Subcutaneous adipose tissue (tissue), 4 donors: ENCODE results near the gene BTNL8. TPM values are rescaled to one million over a fixed set of nuclear protein-coding genes. Genes with fewer than 3 reads are reported as not detected.

Experiments
- small RNA-seq: library from RNA; depleted of rRNA; stranded (forward); fragments of <200 nt; gene quantifications from one replicate; pipeline ENCODE3, GENCODE V24; 2016
- total RNA-seq, 4 donors: library from RNA; depleted of rRNA; stranded (reverse); fragments of >200 nt; gene quantifications; one replicate each; pipeline ENCODE4 v1.1.0, GENCODE V29; 2016
- TF ChIP-seq, protein P1 (sequence below): fragments of 450-650 bp; IDR thresholded peaks from one replicate; pipeline ENCODE4 v1.5.1; 2016; ENCODE audit warnings: low read depth, mild to moderate bottlenecking, control low read depth, antibody characterized with exemption, moderate library complexity

The BTNL8 gene
- total RNA-seq, 4 donors from 2014 or later = 0.34 to 4.3 TPM; not detected in 2

- TF ChIP-seq, protein P1, sequence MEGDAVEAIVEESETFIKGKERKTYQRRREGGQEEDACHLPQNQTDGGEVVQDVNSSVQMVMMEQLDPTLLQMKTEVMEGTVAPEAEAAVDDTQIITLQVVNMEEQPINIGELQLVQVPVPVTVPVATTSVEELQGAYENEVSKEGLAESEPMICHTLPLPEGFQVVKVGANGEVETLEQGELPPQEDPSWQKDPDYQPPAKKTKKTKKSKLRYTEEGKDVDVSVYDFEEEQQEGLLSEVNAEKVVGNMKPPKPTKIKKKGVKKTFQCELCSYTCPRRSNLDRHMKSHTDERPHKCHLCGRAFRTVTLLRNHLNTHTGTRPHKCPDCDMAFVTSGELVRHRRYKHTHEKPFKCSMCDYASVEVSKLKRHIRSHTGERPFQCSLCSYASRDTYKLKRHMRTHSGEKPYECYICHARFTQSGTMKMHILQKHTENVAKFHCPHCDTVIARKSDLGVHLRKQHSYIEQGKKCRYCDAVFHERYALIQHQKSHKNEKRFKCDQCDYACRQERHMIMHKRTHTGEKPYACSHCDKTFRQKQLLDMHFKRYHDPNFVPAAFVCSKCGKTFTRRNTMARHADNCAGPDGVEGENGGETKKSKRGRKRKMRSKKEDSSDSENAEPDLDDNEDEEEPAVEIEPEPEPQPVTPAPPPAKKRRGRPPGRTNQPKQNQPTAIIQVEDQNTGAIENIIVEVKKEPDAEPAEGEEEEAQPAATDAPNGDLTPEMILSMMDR = no peak
Observed at GRCh38 chr5:180988592-180988991, 89.6 kb downstream of the BTNL8 start, which contains the start of gene BTNL3. TSS of gene BTNL3 (plus strand) at chr5:180988846. CDS start at chr5:180989029, 183 bp downstream.

DNA sequence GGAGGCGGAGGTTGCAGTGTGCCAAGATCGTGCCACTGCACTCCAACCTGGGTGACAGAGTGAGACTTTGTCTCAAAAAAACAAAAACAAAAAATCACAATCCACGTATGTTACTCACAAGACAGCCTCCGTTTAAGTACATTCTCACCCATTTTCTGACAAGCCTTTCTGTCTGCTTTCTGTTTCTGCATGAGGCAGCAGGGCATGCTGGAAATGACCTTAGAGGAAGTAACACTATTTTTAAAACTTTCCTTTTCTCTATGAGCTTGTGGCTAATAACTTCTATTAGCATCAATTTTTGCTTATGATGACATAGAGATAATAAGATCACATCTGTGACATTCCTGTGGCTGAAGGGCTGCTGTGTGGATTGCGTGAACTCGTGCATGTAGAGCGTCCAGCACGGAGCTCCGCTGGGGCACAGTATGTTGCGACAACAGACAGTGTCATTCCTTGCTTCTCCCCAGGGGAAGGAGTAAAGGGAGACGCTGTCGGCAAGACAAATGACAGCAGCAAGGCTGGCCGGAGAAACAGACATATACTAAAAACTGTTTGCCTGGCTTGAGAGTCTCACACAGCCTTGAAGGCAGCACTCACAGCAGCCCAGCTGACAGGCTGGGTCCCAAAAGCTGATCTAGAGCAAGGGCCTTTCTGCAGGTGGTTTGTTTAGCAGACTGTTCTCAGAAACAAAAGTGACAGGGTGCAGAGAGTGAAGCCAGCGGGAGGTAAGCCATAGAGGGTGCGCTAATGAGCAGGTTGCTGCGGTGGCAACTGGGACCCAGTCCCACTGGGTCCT lies 91.3 kb downstream of the BTNL8 start:
- TF ChIP-seq, protein P1 = no peak

- TF ChIP-seq, protein P1 = no peak
Observed at GRCh38 chr5:180990882-180991242, 91.9 kb downstream of the BTNL8 start.

Small RNA genes lying within 50 kb of the gene (small RNA-seq; reads per million reads assigned to genes)
- 0.49 reads per million for gene RF00019
- not detected for gene RPS29P12

Other genes with a start within 250 kb of the BTNL8 start
- gene FLT4, start 249.6 kb upstream of the BTNL8 start, total RNA-seq = 10 to 100 TPM in 2 of 4 donors, 1 to 10 TPM in 2; 3.1 to 47.5 (median 8.0) TPM
- gene OR2Y1, start 159.1 kb upstream of the BTNL8 start, total RNA-seq = not detected
- 100 to 1,000 TPM; 165 to 345 (median 230) TPM for gene MGAT1, start 96.4 kb upstream of the BTNL8 start, total RNA-seq
- 10 to 100 TPM; 12.7 to 31.8 (median 14.6) TPM for gene ZFP62, start 37.9 kb upstream of the BTNL8 start, total RNA-seq
- gene BTNL3, start 89.7 kb downstream of the BTNL8 start, total RNA-seq = under 1 TPM in 1 of 4 donors, not detected in 3; 0.22 TPM
- 100 to 1,000 TPM in 2 of 4 donors, 10 to 100 TPM in 2; 69.2 to 579 (median 129) TPM for gene BTNL9, start 141.1 kb downstream of the BTNL8 start, total RNA-seq
- gene OR2V1, start 232.0 kb downstream of the BTNL8 start, total RNA-seq = not detected
- not detected for gene OR2V2, start 248.4 kb downstream of the BTNL8 start, total RNA-seq